Stomach (tissue), 9 donors: ENCODE results near the gene KRT7. TPM values are rescaled to one million over a fixed set of nuclear protein-coding genes. Genes with fewer than 3 reads are reported as not detected.
A peak's percentile ranks its signal among the peaks of the same experiment; 100 is the strongest.

Source experiments
- DNase-seq, 2 donors: peaks; one replicate each; pipeline versions ENCODE4 v3.0.0 to v3.0.0-alpha.2; 2013 to 2019
- H3K27ac ChIP-seq, 5 donors: fragments of 200-600 bp in 4 of 5; sonication (generic) in 4 of 5; one replicate each; pipeline ENCODE4 v1.5.1; 2013 to 2019; ENCODE audit warnings: mild to moderate bottlenecking in 1 of 5, moderate library complexity in 1 of 5
- H3K27me3 ChIP-seq, 3 donors: fragments of 200-600 bp; sonication (generic); one replicate each; pipeline ENCODE4 v1.5.1; 2017 to 2019; ENCODE audit warnings: mixed run types in 1 of 3
- H3K36me3 ChIP-seq, 4 donors: fragments of 200-600 bp; sonication (generic); 1 replicate in 3 of 4; 2 replicates in 1 of 4; pipeline ENCODE4 v1.5.1; 2016 to 2019
- H3K4me1 ChIP-seq, 4 donors: fragments of 200-600 bp; sonication (generic); one replicate each; pipeline ENCODE4 v1.5.1; 2016 to 2019
- H3K4me3 ChIP-seq, 4 donors: fragments of 200-600 bp; sonication (generic) in 3 of 4; one replicate each; pipeline ENCODE4 v1.5.1; 2016 to 2019; ENCODE audit warnings: mild to moderate bottlenecking in 1 of 4
- H3K9me3 ChIP-seq, 4 donors: fragments of 200-600 bp; sonication (generic); one replicate each; pipeline ENCODE4 v1.5.1; 2016 to 2019
- CTCF ChIP-seq, 7 experiments: fragments of 450-650 bp in 4 of 7; fragments of 200-600 bp in 3 of 7; sonication (generic) in 3 of 7; IDR thresholded peaks; one replicate each; pipeline ENCODE4 v1.5.1; 2016 to 2019; ENCODE audit warnings: antibody characterized with exemption in 7 of 7, control low read depth in 2 of 7, mild to moderate bottlenecking in 1 of 7
- EP300 ChIP-seq: sonication (generic); formaldehyde crosslinking; IDR thresholded peaks from one replicate; pipeline ENCODE4 v1.6.1; 2017; ENCODE audit warnings: antibody characterized with exemption
- POLR2A ChIP-seq, 4 donors: fragments of 450-650 bp; IDR thresholded peaks; one replicate each; pipeline ENCODE4 v1.6.1; 2016; ENCODE audit warnings: antibody characterized with exemption in 4 of 4, control low read depth in 2 of 4, mild to moderate bottlenecking in 1 of 4, moderate library complexity in 1 of 4
- POLR2AphosphoS5 ChIP-seq, 3 donors: sonication (generic); formaldehyde crosslinking; IDR thresholded peaks; one replicate each; pipeline ENCODE4 v1.6.1; 2016; ENCODE audit warnings: antibody characterized with exemption in 3 of 3
- WGBS, 5 donors: extraction: QIAGEN DNeasy Blood & Tissue Kit in 3 of 5; methylation state at CpG; one replicate each; pipeline versions ENCODE4 v1.1.5 to v1.1.7; 2013 to 2018; 5-methylcytosine and 5-hydroxymethylcytosine counted together
- intact Hi-C: fragments of 100-400 bp; cut with DNase I; formaldehyde crosslinking; loops from one replicate; pipeline ENCODE4 v1.15.1; 2023; ENCODE audit warnings: low total_unique reads
- polyA plus RNA-seq, 3 donors: library from polyadenylated mRNA; stranded (reverse); fragments of 200-250 nt; gene quantifications; one replicate each; pipeline ENCODE4 v1.2.3, GENCODE V29; 2013
- total RNA-seq, 5 donors: library from RNA; depleted of rRNA; stranded (reverse); fragments of >200 nt; gene quantifications; one replicate each; pipeline versions ENCODE4 v1.1.0 to v1.2.3, GENCODE V29; 2014 to 2016
- donor health status: healthy with polysubstance abuse.
- donor health status: Bipolar disorder and iron deficiency.
- donor health status: healthy.

The KRT7 gene
- total and polyA plus RNA-seq, 8 donors, result 6.4 to 214 (median 117) TPM; not detected in 2

- DNase-seq, result peak in 1 of 2 donors; percentile 34
These were observed 11.6 kb downstream of the KRT7 start for GRCh38 chr12:52244615-52244994.

GRCh38 chr12:52245259-52245961, 12.4 kb downstream of the KRT7 start:
- DNase-seq, result no peak
- Histone ChIP-seq H3K4me1 (peaks cover 50 to 77% (median 61%) of the 10 kb centered on the region in 4 donors), H3K27me3 (peaks cover 0 to 24% (median 9%) of the 10 kb centered on the region in 3 donors), H3K9me3 (no peaks in the 10 kb centered on the region), H3K36me3 (no peaks in the 10 kb centered on the region), H3K27ac (no peak overlapping the region), H3K4me3 (no peak overlapping the region)
- intact Hi-C loops, result no loop called here
- WGBS, 5 donors, result 84 to 92% (median 91%) methylated on average over 20 of the region's 20 CpGs
- TF ChIP-seq POLR2A (IDR thresholded peaks at IDR 0.05) (no peak), POLR2AphosphoS5 (IDR thresholded peaks at IDR 0.05) (no peak), EP300 (no peak), CTCF (IDR thresholded peaks at IDR 0.05) (no peak)

More at GRCh38 chr12:52244615-52244994, 11.6 kb downstream of the KRT7 start:
- 70 to 87% (median 82%) methylated on average over 3 of the region's 3 CpGs for WGBS, 5 donors
- H3K4me1 ChIP-seq, result peaks cover 50 to 69% (median 56%) of the 10 kb centered on the region in 4 donors
- H3K27ac ChIP-seq, result peak overlapping the region; percentile 66 to 86 (median 77)
- intact Hi-C loops, result no loop called here
- H3K36me3 ChIP-seq, result no peaks in the 10 kb centered on the region
- peaks cover 0 to 16% (median under 1%) of the 10 kb centered on the region in 3 donors for H3K27me3 ChIP-seq
- no peaks in the 10 kb centered on the region for H3K9me3 ChIP-seq
- no peak overlapping the region for H3K4me3 ChIP-seq
- TF ChIP-seq CTCF (IDR thresholded peaks at IDR 0.05) (no peak), EP300 (no peak), POLR2A (IDR thresholded peaks at IDR 0.05) (no peak), POLR2AphosphoS5 (IDR thresholded peaks at IDR 0.05) (no peak)

GRCh38 chr12:52245962-52246569, 13.0 kb downstream of the KRT7 start:
- Histone ChIP-seq H3K27ac (peak overlapping the region in 3 of 5 donors; percentile 60 to 72 (median 65)), H3K27me3 (peaks cover 0 to 29% (median 9%) of the 10 kb centered on the region in 3 donors), H3K4me1 (peaks cover 50 to 77% (median 61%) of the 10 kb centered on the region in 4 donors), H3K36me3 (no peaks in the 10 kb centered on the region), H3K9me3 (no peaks in the 10 kb centered on the region), H3K4me3 (no peak overlapping the region)
- TF ChIP-seq EP300 (no peak), POLR2A (IDR thresholded peaks at IDR 0.05) (no peak), CTCF (IDR thresholded peaks at IDR 0.05) (no peak), POLR2AphosphoS5 (IDR thresholded peaks at IDR 0.05) (no peak)
- DNase-seq, result no peak
- WGBS, 5 donors, result 70 to 88% (median 80%) methylated on average over 7 of the region's 7 CpGs
- intact Hi-C loops, result no loop called here

- intact Hi-C loops, result no loop called here
- TF ChIP-seq CTCF (IDR thresholded peaks at IDR 0.05) (no peak), EP300 (no peak), POLR2AphosphoS5 (IDR thresholded peaks at IDR 0.05) (peak in 1 of 3 donors; percentile 28), POLR2A (IDR thresholded peaks at IDR 0.05) (no peak)
- peaks cover 0 to 29% (median 9%) of the 10 kb centered on the region in 3 donors for H3K27me3 ChIP-seq
- 48 to 57% (median 53%) methylated on average over 10 of the region's 10 CpGs for WGBS, 5 donors
- no peak overlapping the region for H3K4me3 ChIP-seq
- DNase-seq, result peak; percentile 41 to 87
- H3K9me3 ChIP-seq, result no peaks in the 10 kb centered on the region
- H3K4me1 ChIP-seq, result peaks cover 50 to 77% (median 61%) of the 10 kb centered on the region in 4 donors
- peak overlapping the region in 4 of 5 donors; percentile 60 to 72 (median 67) for H3K27ac ChIP-seq
- no peaks in the 10 kb centered on the region for H3K36me3 ChIP-seq
These were observed 13.9 kb downstream of the KRT7 start for GRCh38 chr12:52246720-52247621.
